ENCODE measurements around the gene SAMD11.

DNA sequence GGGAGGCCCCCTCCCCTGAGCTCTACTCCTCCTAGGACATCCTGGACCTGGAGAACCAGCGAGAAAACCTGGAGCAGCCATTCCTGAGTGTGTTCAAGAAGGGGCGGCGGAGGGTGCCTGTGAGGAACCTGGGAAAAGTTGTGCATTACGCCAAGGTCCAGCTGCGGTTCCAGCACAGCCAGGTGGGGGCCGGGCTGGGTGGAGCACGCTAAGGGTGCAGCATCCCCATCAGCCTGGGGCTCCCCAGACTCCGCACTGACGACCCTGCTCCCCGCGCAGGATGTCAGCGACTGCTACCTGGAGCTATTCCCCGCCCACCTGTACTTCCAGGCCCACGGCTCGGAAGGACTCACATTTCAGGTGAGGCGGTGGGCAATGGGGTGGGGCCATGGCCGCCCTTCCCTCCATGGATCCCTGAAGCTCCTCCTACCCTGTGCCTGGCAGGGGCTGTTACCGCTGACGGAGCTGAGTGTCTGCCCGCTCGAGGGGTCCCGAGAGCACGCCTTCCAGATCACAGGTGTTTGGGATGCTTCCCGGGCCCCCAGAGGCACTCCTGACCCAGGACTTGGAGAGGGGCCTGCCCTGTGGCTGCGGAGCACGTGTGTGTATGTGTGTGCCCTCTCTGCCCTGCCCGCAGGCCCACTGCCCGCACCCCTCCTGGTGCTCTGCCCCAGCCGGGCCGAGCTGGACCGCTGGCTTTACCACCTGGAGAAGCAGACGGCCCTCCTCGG, 46.7 kb downstream of the SAMD11 start:
- no peak for TF ChIP-seq POLR2A (IDR thresholded peaks at IDR 0.05)
- TF ChIP-seq, protein P1, sequence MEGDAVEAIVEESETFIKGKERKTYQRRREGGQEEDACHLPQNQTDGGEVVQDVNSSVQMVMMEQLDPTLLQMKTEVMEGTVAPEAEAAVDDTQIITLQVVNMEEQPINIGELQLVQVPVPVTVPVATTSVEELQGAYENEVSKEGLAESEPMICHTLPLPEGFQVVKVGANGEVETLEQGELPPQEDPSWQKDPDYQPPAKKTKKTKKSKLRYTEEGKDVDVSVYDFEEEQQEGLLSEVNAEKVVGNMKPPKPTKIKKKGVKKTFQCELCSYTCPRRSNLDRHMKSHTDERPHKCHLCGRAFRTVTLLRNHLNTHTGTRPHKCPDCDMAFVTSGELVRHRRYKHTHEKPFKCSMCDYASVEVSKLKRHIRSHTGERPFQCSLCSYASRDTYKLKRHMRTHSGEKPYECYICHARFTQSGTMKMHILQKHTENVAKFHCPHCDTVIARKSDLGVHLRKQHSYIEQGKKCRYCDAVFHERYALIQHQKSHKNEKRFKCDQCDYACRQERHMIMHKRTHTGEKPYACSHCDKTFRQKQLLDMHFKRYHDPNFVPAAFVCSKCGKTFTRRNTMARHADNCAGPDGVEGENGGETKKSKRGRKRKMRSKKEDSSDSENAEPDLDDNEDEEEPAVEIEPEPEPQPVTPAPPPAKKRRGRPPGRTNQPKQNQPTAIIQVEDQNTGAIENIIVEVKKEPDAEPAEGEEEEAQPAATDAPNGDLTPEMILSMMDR (IDR thresholded peaks at IDR 0.05), result no peak
